ENCODE data around the gene ERP44.

DNA sequence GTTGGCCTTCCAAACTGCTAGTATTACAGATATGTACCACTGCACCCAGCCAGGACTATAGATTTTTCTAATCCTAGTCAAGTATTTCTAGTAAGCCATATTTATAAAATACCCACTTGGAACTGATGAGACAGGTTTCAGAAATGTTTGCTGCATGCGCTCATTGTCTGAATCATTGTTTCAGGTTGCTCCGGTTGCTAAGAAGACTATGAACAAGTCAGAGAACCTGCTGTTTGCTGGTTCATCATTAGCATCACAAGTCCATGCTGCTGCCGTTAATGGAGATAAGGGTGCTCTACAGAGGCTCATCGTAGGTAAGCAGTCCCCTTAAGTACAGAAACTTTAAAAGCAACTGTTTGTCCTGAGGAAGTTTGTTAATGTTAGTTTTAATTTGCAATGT lies 5.5 kb upstream of the ERP44 start:
- TF ChIP-seq, protein P1, sequence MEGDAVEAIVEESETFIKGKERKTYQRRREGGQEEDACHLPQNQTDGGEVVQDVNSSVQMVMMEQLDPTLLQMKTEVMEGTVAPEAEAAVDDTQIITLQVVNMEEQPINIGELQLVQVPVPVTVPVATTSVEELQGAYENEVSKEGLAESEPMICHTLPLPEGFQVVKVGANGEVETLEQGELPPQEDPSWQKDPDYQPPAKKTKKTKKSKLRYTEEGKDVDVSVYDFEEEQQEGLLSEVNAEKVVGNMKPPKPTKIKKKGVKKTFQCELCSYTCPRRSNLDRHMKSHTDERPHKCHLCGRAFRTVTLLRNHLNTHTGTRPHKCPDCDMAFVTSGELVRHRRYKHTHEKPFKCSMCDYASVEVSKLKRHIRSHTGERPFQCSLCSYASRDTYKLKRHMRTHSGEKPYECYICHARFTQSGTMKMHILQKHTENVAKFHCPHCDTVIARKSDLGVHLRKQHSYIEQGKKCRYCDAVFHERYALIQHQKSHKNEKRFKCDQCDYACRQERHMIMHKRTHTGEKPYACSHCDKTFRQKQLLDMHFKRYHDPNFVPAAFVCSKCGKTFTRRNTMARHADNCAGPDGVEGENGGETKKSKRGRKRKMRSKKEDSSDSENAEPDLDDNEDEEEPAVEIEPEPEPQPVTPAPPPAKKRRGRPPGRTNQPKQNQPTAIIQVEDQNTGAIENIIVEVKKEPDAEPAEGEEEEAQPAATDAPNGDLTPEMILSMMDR (IDR thresholded peaks at IDR 0.05) = no peak
- no peak for TF ChIP-seq POLR2A (IDR thresholded peaks at IDR 0.05)
